HG02885 (cell line): Measurements from ENCODE around the gene LPAR5.

Source experiments
- ATAC-seq: cut with Tn5 transposase; IDR thresholded peaks from one replicate; pipeline ENCODE4 v1.9.1; 2021; ENCODE audit warnings: mild to moderate bottlenecking; ENCODE audit not compliant: unreplicated experiment, poor library complexity

LPAR5 gene

DNA sequence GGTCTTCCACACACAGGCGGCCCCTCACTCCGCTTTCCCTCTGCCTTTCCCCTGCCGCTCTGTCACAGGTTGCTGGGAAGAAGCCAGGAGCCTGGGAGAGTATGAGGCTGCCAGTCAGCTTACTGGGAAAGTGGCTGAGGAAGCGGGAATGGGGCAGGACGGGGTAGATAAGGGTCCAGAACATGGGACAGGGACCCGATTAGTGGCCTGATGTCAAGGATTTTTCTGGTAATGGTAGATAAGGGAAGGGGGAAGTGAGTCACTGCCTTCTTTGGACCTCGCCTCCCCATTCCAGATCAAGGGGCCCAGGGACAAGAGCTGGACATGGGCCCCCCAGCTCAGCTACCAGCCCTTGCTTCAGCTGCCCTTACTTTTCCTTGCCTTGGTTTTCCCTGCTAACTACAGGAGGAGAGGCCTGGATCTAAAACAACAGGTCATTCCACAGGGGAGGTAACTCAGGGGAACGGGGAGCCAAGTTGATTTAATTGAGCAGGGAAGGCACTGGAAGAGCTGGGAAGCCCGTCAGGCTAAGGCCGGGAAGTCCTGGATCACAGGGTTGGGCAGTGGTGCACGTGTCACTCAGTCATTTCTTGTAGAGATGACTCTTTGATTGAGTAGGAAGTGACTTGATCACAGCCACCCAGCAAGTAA, 3.5 kb upstream of the LPAR5 start:
- ATAC-seq: no peak

DNA sequence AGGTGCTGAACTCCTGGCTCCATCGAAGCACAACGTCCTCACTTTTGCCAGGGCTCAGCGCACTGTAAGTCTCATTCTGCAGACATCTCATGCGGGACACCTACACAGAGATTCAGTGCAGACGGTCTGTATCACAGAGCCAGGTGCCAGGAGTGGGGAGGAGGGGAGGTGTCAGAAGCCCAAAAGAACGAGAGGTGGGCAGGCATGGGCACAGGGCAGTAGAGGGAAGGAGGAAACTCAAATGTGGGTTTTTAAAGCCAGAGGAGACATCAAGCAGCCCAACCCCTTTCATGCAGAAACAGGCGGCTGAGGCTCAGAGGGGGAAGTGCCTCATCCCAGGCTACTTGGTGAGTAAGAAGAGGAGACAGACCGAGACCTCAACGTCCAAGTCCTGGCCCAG, 2.5 kb upstream of the LPAR5 start:
- ATAC-seq: no peak

DNA sequence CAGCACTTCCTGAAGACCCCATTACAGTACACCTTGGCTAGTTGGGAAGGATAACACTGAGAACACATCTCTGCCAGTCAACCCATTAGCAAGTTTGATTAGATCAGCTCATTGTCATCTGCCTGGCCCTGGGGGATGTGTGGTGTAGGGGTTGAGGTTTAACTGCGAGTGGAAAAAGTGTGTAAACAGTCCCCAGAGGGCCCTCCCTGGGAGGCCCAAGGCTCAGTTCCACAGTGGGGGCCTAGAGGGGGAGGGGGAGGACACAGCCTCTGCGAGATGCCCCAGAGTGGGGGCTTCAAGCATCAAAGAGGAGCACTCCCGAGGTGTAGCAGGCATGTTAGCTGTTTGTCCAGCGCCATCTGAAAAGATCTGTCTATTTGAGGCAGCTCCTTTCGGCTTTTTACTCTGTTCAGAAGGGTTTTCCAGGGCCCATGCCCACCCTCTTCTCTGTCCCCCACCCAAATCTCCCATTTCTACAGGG, 344 bp downstream of the LPAR5 start:
- peak; percentile 42 for ATAC-seq

DNA sequence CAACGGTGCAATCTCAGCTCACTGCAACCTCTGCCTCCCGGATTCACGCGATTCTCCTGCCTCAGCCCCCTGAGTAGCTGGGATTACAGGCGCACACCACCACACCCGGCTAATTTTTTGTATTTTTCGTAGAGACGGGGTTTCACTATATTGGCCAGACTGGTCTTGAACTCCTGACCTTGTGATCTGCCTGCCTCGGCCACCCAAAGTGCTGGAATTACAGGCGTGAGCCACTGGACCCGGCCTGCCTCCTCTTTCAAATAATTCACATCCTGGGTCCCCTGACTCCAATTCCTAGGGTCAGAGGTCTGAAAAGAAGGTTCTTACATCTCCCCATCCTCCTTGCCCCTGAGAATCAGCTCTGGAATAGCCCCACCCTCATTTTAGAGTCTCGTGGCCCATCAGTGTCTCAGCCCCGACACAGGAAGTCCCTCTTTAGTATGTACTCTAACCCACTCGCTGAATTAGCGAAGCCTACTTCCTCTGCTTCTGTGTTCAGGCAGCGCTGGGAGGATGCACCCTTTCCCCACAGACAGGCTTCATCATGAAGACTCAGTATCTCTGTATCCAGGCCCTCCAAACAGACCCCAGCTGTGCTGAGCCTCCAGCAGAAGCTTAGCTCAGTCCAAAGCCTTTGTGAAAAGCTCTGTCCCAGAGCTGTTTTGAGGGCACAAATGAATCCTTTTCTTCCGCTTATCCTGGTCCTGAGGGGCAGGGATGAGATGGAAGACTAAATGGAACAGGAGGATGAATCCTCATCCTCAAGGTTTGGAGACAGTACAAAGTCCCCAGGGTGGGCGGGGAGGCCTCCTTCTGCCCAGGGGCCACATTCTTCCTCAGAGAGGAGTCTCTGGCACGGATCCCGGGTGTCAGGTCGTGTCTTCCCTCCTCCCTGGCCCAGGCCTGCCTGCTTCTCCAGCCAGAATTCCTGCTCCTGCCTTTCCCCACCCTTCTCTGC, 3.5 kb downstream of the LPAR5 start:
- ATAC-seq: peak; percentile 59

DNA sequence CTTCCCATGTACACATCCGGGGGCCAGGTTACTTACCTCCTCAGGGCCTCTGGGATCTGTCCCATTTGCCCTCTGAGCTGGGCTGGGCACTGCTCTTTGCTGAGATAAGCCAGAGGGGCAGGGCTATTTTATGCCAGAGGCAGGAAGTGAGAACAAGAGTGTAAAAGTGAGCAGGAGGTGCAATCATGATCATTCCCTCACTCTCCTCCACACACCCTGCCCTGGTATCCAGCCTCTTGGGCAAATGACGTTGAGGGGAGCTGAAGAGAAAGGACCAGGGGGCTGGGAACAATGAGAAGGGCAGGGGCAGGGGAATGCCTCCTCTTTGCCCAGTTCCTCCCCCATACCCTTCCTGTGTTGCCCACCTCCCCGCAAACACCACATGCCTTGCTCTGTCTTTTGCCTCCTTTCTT, 4.2 kb downstream of the LPAR5 start:
- no peak for ATAC-seq

DNA sequence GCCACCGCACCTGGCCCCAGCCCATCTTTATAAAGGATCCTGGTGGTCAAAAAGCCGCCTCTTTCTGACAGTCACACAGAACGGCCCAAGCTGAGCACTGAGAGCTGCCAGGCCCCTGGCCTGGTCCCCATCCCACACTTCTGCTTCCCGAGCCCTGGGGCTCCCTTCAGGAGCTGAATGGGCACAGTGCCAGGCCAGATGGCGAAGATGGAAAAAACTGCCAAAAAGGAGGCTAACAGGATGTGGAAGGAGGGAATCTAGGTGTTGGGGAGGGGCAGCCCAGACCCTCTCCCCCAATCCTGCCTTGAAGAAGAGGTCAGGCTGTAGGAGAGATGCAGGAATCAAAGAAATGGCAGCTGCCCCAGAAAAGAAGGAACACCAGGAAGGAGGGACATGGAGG, 5.0 kb downstream of the LPAR5 start:
- no peak for ATAC-seq

DNA sequence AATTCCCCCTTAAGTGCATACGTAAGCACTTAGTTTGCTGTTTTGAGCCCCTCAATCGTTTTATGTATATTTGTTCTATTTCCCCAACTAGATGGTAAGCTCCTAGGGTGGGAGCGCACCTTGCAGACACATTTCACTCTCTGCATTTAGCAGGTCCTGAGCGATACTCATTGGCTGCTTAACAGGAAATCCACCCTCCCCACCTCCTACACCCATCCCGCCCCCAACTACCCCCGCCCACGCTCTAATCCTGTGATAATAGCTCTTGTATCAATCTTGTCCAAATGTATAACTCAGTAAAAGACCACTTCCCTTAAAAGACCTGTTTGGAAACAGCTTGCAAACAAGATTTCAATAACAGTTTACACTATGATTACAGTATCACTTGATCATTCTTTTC, 8.1 kb downstream of the LPAR5 start:
- peak; percentile 42 for ATAC-seq

DNA sequence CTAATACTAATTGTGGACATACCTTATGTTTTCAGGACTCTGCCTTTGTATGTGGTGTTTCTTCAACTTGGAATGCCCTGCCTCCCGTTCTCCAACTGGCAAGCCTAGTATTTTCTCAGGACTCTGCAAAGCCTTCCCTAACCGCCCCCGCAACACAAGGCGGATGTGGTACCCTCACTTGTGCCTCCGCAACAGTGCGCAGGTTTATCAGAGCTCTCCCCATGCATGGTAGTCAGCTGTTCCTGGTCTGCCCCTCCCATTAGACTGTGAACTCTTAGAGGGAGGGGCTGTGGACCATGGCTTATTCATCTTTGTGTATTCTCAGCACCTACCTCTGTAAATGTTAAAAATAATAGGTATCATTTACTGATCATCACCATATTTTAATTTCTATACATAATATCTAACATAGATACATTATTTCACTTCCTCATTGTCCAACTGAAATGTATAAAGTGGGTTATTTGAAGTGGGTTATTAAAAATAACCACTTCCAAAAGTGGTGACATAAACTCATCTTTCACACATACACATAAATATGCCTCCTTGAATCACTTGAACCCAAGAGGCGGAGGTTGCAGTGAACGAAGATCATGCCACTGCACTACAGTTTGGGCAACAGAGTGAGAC, 9.0 kb downstream of the LPAR5 start:
- ATAC-seq: peak; percentile 44

DNA sequence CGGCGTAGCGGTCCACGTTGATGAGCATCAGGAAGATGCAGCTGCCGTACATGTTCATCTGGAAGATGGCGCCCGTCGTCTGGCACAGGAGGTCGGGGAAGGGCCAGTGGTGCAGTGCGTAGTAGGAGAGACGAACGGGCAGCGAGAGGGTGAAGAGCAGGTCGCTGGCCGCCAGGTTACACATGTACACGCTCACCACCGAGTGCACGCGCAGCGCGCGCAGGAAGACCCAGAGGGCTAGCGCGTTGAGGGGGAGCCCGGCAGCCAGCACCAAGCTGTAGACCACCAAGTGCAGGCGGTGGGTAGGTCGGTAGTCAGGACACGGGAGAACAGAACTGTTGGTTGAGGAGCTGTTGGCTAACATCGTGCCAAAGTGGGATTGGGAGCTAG, 14.9 kb downstream of the LPAR5 start:
- no peak for ATAC-seq

DNA sequence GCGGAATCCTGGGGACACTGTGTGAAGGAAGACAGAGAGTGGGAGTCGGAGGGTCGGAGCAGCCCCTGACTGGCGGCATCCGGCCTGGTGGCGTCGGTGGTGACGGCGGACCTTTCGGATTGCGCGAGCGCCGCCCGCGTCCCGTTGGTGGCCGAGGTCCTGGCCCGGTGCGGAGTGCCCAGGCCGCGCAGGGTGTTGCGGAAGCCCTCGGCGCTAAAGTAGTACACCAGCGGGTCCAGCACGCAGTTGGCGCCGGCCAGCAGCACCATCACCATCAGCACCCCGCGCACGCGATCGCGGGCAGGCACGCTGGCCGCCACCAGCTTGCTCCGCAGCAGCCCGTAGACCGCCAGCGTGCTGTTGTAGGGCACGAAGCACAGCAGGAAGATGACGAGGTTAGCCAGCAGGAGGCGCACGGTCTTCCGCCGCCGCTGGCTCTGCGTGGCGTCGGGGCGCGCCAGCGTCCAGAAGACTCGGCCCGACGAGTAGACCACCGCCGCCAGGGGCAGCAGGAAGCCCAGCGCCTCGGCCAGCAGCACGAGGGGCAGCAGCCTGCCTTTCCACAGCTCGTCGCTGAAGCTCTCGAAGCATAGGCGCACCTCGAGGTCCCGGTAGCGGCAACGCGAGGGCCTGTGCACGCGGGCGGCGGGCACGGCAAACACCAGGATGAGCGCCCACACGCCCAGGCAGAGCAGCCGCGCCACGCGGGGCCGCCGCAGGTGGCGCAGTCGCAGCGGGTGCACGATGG, 15.4 kb downstream of the LPAR5 start:
- ATAC-seq: no peak

DNA sequence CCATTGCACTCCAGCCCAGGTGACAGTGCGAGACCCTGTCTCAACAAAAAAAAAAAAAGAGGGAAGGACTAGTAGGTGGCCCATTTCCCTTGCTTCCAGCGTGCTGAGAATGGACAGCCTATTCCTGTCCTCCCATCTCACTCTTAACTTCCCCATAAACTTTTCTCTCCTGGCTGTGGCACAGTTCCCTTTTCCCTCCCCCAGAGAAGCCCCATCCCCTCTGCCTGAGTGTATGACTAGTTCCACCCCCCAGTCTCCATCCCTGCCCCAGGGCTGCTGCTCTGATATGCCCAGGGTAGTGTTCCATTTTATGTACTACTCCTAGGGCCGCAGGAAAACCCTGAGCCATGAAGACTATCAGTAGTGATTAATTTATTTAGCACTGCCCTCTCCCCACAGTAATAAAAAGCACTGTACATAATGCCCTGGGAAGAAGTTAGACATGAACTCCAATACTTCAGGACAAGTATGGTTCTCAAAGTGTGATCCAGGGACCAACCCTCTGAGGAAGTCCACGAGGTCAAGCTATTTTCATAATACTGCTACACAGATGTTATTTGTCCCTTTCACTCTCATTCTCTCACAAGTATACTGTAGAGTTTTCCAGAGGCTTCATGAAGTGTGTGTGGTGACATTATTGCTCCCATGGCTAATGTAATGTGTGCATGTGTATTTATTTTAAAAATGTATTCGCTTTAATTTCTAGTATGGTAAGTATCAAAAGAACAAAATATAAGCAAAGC, 17.1 kb downstream of the LPAR5 start:
- ATAC-seq: no peak

DNA sequence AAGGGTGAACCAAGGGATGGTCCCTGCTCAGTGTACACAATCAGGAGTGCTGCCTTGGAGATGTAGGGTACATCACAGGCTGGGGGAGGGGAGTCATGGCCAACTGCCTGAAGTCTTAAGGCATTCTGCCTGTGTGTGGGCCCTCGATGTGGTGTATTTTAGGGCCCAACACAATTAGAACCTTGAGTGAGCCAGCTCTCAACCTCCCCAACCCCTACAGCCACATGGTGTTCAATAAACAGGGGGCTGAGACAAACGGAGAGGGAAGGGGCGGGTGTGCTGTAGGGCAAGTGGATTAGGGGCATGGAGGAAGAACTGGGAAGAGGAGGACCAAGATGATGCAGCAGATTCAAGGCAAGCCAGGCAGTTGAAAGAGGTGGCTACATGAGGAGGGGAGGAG, 20.0 kb downstream of the LPAR5 start:
- ATAC-seq: no peak

DNA sequence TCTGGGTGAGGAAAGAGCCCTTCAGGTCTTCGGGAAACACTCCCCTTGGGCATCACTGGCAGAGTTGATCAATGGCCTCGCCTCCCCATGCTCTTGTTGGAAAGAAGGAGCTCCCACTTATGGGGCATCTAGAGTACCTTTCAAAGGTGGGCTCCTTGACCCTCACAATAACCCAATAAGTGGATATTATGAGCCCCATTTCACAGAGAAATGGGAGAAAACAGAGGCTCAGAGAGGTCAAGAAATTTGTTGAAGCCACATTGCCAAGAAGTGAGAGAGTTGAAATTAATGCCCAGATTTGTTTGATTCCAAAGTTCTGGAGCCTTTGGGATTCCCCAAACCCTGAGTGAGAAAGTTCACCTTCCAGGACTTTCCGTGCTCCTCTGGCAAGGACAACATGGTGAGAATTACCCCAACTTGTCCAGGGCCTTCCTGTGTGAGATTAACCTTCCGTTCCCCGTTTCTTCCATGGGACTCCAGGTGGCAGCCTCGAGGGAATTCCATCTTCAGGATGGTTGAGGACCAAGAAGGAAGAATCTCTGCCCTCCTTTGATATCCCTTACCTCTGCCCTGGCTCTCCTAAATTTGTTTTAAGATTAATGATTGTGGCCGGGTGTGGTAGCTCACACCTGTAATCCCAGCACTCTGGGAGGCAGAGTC, 21.1 kb downstream of the LPAR5 start:
- no peak for ATAC-seq

DNA sequence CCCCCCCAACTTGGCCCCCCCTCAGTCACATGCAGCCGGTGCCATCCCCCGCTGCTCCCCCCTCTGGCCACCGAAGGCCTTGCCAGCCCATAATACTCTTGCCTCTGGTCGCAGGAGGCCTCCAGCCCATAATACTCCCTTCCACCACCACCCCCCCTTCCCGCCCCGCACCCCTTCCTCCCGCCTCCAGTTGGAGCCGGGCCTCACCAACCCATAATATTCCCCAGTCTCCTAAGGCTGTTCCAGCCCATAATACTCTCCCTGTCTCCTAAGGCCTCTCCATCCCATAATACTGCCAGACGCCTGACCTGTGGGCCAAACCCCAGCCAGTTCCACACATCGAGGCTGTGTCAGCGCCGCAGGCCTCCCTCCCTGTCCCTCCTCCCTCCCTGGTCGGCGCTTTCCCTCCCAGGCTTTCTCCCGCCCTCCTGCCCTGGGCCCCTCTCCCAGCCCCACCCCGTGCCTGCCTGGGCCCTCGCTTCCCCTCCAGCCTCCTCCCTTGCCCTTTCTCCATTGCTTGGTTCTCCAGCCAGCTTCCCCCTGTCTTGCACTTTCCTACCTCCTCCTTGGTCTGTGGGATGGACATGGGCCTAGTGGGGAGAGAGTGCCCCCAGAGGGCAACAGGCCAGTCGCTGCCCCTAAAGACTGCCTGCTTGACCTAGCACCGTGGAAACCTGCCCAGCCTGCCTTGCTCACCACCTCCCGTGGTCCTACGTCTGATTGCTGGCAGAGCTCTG, 21.8 kb downstream of the LPAR5 start:
- ATAC-seq: no peak

DNA sequence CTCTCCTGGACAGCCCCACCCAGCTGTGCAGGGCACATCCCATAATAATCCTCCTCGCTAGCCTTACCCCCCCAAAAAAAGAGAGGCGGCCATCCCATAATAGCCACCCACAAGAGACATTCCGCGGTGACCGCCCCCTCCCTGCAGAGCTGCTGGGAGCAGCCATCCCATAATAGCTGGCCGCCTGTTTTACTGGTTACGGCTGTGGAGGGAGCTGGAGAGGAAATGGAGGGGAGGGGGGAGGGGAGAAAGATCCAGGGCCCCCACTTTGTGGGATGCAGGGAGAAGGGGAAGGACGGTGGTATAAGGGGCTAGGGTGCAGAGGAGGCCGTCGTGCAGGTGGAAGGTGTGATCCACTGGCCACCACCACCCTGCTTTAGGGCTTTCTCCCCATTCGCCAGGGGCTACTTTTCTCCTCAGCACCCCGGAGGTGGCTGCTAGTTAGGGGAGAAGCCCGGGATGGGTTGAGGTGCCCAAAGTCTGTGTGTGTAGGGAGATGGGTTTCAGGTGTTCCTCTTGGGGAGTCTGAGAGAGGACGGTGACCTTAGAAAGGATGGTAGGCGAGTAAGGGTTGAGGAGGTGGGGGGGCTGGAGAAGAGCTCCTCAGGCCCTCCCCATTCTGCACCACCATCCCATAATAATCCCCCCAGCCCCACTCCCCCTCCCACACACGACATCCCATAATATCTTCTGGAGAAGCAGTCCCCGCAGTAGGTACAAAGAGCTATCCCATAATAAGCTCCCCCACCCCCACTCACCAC, 22.6 kb downstream of the LPAR5 start:
- no peak for ATAC-seq

DNA sequence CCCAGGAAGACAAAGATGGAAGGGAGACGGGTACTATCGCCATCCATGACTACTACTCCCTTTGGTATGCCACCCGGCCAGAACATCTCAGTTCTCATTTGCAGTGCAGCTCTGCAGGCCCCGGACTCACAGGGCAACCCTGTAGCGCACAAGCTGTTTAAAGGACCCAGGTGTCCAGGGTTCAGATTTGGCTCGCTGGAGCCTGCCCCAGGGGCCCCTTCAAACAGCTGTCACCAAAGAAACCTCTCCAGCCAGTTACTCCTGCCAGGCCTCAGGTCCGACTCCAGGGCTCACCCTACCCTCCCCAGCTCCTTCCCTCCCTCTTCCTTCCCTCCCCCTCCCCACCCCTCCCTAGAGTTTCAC, 23.1 kb downstream of the LPAR5 start:
- ATAC-seq: no peak

DNA sequence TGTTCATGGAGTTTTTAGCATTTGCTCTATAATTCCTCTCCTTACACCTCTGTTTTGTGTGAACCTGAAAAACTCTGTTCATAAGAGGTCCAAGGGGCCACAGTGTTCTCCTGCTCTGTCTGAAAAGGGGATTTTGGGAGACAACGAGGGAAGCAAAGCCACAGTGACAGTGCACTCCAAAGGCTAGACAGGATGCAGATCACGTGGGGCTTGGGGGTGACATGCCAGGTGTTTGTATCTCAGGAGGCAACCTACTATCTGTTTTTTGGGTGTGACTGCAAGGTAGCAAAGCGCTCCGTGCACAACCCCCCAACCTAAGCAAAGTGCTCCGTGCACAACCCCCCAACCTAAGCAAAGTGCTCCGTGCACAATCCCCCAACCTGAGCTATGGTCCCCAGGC, 23.5 kb downstream of the LPAR5 start:
- ATAC-seq: no peak
